Stimulated activated CD4-positive, alpha-beta T cell treated with anti-CD3 and anti-CD28 coated beads, Interleukin-4, amount 100 ng/mL, for 4 hours (primary cell): Measurements from ENCODE around the gene ITGB5.
"Not testable (repeated sequence)": the region's sequence is repeated elsewhere in the genome, so short reads cannot be mapped to it uniquely, and the experiment has no call there.

ENCODE experiments used
- DNase-seq, 2 experiments: peaks; one replicate each; pipeline ENCODE4 v3.0.0-alpha.2; 2020

The ITGB5 gene

DNA sequence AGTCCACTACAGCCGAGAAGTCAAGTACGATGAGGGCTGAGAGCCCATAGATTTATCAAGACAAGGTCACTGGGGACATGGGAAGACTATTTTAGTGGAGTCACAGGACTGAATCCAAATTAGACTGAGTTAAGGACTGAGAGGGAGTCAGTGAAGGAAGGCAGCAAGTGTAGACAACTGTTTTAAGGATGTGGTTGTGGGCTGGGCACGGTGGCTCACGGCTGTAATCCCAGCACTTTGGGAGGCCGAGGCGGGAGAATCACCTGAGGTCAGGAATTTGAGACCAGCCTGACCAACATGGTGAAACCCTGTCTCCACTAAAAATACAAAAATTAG lies 104.8 kb downstream of the ITGB5 start:
- not testable (repeated sequence) for DNase-seq

GRCh38 chr3:124781476-124782376 lies 105.4 kb downstream of the ITGB5 start:
- no peak for DNase-seq

- DNase-seq: no peak
Observed at GRCh38 chr3:124780761-124781475, 106.2 kb downstream of the ITGB5 start.

DNA sequence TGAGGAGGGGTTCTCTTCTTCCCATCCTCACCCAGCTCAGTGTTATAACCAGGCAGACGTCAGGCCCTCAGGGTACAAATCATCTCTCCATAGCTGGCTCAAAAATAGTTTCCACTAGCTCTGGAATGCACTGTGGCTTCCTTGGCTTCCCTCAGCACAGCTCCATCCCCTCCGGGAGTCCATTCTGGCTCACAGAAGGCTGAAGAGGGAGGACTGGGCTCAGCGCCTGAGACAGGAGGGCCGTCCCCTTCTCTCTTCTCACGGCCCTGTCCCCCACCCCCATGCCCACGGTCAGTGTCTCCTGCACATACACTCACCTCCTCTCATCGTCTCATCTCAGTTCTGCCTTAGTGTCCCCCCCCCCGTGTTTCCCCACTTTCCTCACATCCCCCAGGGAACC lies 106.8 kb downstream of the ITGB5 start:
- DNase-seq: no peak

GRCh38 chr3:124779751-124780191 lies 107.4 kb downstream of the ITGB5 start:
- DNase-seq: no peak

DNA sequence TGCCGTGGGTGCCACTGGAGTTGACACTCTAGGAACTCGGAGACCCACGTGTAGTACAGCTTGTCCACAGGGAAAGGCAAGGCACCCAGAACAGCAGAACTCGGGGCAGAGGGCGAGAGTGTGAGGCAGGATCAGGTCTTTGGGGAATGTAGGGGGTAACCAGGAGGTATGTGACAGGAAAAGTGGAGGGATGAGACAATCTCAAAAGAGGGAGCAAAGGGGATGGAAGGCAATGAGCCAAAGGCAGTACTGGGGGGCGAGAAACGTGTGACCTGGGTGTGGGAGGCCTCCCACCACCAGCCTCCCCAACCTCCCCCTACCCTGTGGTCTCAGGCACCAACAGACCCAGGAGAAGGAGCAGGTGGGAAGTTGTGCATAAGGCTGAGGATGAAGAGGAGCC lies 108.0 kb downstream of the ITGB5 start:
- no peak for DNase-seq

DNA sequence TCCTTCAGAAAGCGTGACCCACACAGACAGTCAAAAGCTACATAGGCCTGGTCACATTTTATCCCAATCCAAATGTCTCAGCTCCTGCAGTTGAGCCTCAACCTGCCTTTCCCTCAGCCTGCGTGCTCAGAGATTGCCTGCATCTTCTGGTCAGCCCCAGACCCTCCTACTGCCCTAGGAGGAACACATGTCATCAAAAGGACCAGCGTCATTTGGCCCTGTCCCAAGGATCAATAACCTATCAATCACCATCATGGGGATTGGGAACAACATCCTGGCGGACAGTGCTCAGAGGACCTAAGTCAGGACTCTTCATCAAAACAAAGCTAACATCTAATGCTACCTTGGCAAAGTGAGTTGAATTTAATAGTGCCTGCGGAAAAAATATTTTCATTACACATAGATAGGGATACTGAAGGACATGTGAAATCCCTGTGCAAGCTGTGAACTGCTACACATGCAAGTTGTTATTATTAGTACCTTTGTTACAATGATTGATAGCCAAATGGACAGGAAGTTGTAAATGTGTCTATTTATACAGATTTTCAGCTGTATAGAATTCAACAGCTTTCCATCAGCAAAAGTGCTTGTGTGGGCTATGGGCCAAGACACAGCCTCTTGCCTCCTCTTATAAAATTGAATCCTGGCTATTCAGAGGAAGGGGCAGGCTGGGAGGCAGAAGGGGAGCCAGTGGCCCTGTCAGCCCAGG lies 109.2 kb downstream of the ITGB5 start:
- no peak for DNase-seq

GRCh38 chr3:124776856-124777255 lies 110.3 kb downstream of the ITGB5 start:
- no peak for DNase-seq

- DNase-seq: no peak
Observed at GRCh38 chr3:124775877-124776276, 111.3 kb downstream of the ITGB5 start.

DNA sequence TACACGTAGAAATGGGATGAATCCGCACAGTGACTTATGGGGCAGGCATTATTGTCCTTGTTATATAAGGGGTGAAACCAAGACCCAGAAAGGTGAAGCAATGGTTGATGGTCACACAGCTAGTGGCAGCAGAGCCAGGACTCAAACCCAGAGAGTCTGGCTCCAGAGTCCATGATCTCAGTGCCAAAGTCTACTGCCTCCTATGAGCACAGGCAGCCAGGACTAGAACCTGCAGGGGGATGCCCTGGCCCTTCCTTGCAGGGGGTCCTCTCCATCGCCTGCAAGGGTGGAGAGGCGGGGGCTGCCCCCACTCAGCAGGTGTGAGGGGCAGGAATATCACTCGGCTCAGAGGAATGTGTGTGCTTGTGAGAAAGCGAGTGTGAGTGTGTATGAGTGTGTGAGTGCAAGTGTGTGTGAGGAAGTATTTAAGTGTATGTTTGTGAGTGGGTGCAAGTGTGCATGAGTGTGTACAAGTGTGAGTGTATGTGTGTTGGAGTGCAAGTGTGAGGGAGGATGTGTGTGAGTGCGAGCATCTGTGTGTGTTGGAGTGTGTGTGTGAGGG lies 112.2 kb downstream of the ITGB5 start:
- no peak for DNase-seq

DNA sequence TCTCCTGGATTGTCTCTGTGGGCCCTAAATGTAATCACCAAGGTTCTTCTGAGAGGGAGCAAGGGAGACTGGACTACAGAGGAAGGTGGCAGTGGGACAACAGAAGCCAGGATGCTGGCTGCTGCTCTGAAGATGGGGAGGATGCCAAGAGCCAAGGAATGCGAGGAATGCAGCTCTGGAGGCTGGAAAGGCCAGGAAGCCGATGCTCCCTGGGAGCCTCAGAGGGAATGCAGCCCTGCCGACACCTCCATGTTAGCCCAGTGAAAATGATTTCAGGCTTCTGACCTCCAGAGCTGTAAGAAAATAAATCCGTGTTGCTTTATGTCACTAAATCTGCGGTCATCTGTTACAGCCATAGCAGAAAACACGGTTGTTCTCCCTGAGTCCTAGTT lies 112.8 kb downstream of the ITGB5 start:
- no peak for DNase-seq

GRCh38 chr3:124773351-124774326 lies 113.5 kb downstream of the ITGB5 start:
- no peak for DNase-seq

GRCh38 chr3:124772081-124772831 lies 114.9 kb downstream of the ITGB5 start:
- no peak for DNase-seq

- no peak for DNase-seq
Observed at GRCh38 chr3:124771083-124771445, 116.1 kb downstream of the ITGB5 start.

DNA sequence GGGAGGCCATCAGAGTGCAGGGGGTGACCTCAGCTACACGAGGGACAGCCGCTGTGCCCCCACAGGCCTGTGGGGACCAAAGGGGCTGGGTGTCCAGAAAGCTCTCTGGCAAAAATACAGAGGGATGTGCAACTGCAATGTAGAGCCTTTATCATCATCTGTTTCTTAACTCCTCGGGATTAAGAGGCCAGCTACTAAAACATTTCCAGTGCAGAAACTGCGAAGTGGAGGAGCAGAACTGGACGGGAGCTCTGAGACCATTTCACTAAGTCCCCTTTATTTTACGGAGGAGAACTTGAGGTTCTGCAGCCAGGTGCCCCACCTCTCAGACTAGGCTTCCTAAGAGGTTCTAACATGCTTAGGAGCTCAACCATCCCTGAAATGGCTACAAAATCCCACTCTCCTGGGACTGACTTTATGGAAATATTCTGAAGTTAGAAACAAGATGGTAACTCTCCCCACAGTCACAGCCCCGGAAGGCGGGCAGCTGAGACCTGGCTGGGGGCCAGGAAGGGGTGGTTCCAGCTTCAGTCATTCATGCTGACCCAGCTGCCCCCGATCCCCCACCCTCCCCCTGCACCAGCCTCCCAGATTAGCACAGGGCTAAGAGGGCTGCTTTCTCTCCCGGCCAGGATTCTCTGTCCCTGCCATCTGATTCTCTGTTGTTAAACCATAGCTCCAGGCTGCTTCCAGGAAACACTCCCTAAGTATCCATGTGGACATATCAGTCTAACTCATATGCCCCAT lies 116.7 kb downstream of the ITGB5 start:
- no peak for DNase-seq

- DNase-seq: no peak
Observed at GRCh38 chr3:124769462-124769861, 117.7 kb downstream of the ITGB5 start.

- no peak for DNase-seq
Observed at GRCh38 chr3:124768812-124769211, 118.4 kb downstream of the ITGB5 start.

GRCh38 chr3:124767691-124768090 lies 119.5 kb downstream of the ITGB5 start:
- no peak for DNase-seq

DNA sequence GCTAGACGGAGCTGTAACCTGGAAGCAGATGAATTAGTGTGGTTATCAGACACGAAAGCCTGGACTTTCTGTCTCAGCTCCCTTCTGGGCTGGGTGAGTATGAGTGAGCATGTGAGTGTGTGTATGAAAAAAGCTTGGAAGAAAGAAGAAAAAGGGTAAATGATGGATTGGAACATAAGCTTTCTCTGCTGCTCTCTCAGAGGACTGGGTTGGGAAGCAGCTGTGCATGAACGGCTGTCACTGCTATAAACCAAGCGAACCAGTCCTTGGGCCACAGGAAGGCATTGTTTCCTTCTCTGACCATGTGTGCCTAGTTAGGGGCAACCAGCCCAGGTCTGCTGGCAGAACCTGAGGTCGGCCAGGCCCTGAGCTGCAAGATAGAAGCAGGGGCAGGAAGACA lies 119.9 kb downstream of the ITGB5 start:
- no peak for DNase-seq
